WTC11 (cell line): ENCODE measurements around the gene SH2D4B.

Experiments used
- CREM ChIP-seq: sonication (generic); formaldehyde crosslinking; IDR thresholded peaks from 2 replicates; pipeline ENCODE4 v1.8.1; 2022; ENCODE audit warnings: mild to moderate bottlenecking, missing genetic modification reagents, moderate library complexity
- CTCF ChIP-seq: fragments of 200-600 bp; IDR thresholded peaks from 2 replicates; pipeline ENCODE4 v1.8.0; 2022; ENCODE audit warnings: antibody characterized with exemption
- ELF4 ChIP-seq: sonication (generic); formaldehyde crosslinking; IDR thresholded peaks from 2 replicates; pipeline ENCODE4 v1.8.1; 2022; ENCODE audit warnings: low read depth, mild to moderate bottlenecking, moderate library complexity, missing genetic modification reagents
- MAX ChIP-seq: sonication (generic); formaldehyde crosslinking; IDR thresholded peaks from 2 replicates; pipeline ENCODE4 v1.8.0; 2022; ENCODE audit warnings: mild to moderate bottlenecking, missing genetic modification reagents
- NFE2L1 ChIP-seq: sonication (generic); formaldehyde crosslinking; IDR thresholded peaks from 2 replicates; pipeline ENCODE4 v1.8.1; 2023; ENCODE audit warnings: missing genetic modification reagents
- SMAD4 ChIP-seq: sonication (generic); formaldehyde crosslinking; IDR thresholded peaks from 2 replicates; pipeline ENCODE4 v1.8.0; 2022; ENCODE audit warnings: mild to moderate bottlenecking, missing genetic modification reagents
- ZNF121 ChIP-seq: sonication (generic); formaldehyde crosslinking; IDR thresholded peaks from 2 replicates; pipeline ENCODE4 v1.8.0; 2023; ENCODE audit warnings: missing genetic modification reagents
- ZNF281 ChIP-seq: sonication (generic); formaldehyde crosslinking; IDR thresholded peaks from 2 replicates; pipeline ENCODE4 v1.8.0; 2023; ENCODE audit warnings: mild to moderate bottlenecking, missing genetic modification reagents
- ZSCAN18 ChIP-seq: fragments of 250-450 bp; sonication (Bioruptor Pico); IDR thresholded peaks from 2 replicates; pipeline ENCODE4 v2.1.2; 2022; ENCODE audit warnings: mild to moderate bottlenecking, moderate library complexity

- TF ChIP-seq CREM, result no peak
- TF ChIP-seq ELF4 (CRISPR knock-in tag), result no peak
- no peak for TF ChIP-seq SMAD4 (CRISPR knock-in tag)
- no peak for TF ChIP-seq ZNF121 (CRISPR knock-in tag)
- no peak for TF ChIP-seq MAX (CRISPR knock-in tag)
- TF ChIP-seq CTCF, result no peak
- TF ChIP-seq ZNF281 (CRISPR knock-in tag), result no peak
- no peak for TF ChIP-seq NFE2L1 (CRISPR knock-in tag)
- TF ChIP-seq ZSCAN18 (CRISPR knock-in tag), result no peak
Observed at GRCh38 chr10:80536361-80536835, 1.3 kb upstream of the SH2D4B start.
